NCI-H82 (cell line): ENCODE results near the gene PLCH1.
"Not testable (repeated sequence)": the region's sequence is repeated elsewhere in the genome, so short reads cannot be mapped to it uniquely, and the experiment has no call there.

Experiments used
- DNase-seq: peaks from one replicate; lab custom pipeline; 2025; lab: John Stamatoyannopoulos, UW

PLCH1 gene

GRCh38 chr3:155643581-155644165 is 101.2 kb downstream of the PLCH1 start:
- no peak for DNase-seq

- DNase-seq, result no peak
Observed at GRCh38 chr3:155641956-155642355, 102.9 kb downstream of the PLCH1 start.

GRCh38 chr3:155640098-155640497 is 104.8 kb downstream of the PLCH1 start:
- DNase-seq, result no peak

GRCh38 chr3:155639462-155640055 is 105.3 kb downstream of the PLCH1 start:
- DNase-seq, result no peak

DNA sequence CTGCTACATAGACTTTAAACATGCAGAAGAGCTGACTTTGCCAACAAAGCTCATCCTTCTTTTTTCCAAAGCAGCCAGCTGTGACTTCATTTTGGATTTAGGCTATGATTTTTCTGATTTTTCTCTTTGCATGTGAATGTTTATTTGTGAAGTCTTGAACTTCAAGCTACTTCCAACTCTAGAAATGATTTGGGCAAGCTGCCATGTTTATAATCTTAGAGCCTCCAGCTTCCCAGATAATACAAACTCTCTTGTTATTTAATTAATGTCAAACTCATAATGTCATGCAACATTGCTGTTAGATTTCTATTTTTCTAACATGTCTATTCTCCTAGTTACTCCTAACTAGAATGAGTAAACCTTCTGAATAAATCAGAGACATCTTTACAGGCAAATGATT is 106.4 kb downstream of the PLCH1 start:
- DNase-seq, result not testable (repeated sequence)

GRCh38 chr3:155637567-155637966 is 107.3 kb downstream of the PLCH1 start:
- no peak for DNase-seq

DNA sequence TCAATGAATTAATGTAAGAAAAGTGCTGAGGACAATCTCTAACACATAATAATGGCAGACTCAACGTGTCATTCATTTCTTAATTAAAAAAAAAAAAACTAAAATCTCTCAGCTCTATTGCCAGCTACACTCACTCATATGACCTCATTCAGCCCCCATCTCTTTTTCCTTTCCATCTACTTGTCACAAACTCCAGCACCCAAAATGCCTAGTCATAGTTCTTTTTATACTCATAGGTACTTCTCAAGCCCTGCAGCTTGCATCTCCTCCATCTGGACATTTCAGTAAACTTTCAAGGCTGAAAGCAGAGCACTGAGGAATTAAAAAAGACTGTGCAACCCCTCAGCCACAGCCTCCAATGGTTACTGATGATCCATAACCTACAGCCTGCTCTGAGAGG is 109.8 kb downstream of the PLCH1 start:
- no peak for DNase-seq

- no peak for DNase-seq
Observed at GRCh38 chr3:155634121-155634719, 110.7 kb downstream of the PLCH1 start.

- no peak for DNase-seq
Observed at GRCh38 chr3:155631323-155632019, 113.4 kb downstream of the PLCH1 start.

GRCh38 chr3:155629556-155629955 is 115.3 kb downstream of the PLCH1 start:
- no peak for DNase-seq

DNA sequence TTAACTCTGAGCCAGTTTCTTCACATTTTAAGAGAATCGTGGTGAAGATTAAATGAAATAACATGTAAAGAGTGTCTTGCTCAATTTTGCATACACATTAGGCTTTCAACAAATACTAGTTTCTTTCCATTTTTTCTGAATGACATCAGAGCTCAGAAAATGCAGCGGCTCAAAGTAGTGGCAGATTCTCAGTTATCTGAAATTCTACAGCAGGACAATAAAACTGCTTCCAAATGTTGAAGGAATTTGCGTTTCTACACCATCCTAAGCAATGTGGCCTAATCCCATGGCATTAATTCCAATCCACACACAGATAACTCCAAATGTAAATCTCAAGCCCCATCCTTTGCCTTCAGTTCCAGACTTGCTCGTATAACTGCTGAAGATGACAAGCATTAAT is 115.8 kb downstream of the PLCH1 start:
- DNase-seq, result no peak

DNA sequence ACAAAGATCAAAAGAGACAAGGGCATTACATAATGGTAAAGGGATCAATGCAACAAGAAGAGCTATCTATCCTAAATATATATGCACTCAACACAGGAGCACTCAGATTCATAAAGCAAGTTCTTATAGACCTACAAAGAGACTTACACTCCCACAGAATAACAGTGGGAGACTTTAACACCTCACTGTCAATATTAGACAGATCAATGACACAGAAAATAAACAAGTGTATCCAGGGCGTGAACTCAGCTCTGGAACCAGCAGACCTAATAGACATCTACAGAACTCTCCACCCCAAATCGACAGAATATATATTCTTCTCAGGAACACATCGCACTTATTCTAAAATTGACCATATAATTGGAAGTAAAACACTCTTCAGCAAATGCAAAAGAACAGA is 122.2 kb downstream of the PLCH1 start:
- not testable (repeated sequence) for DNase-seq

GRCh38 chr3:155620552-155620951 is 124.3 kb downstream of the PLCH1 start:
- not testable (repeated sequence) for DNase-seq

DNA sequence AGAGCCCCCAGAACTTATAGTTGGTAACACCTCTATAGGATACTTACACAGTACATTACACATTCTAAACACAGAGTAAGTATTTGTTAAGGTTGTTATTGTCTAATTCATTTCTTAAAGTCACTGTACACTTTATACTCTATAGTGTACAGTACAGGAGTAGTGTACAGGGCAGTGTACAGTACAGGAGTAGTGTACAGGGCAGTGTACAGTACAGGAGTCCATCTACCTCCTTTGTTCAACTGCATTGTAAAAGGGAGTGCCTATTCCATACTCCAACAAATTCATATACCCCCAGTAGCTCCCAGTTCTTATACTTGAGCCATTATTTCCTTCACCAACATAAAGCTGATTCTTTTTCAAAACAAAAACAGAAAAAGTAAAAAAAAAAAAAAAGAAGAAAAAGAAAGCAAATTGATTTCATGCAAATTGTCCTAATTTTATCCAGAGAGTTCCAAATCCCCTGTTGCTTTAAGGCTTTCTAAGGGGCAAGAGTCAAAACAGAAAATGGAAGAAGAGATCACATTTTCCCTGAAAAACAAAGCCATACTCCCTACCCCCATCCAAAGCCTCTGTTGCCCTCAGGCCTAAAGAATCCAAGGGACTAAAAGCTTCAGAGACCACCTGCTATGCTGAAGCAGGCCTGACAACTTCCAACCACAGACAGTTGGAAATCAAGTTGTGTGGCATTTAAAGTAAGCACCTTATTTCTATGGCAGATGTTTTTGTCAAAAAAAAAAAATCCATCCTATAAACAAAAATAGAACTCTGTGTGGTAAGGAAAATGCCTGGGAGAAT is 125.6 kb downstream of the PLCH1 start:
- no peak for DNase-seq

- DNase-seq, result no peak
Observed at GRCh38 chr3:155618543-155618942, 126.3 kb downstream of the PLCH1 start.

- DNase-seq, result no peak
Observed at GRCh38 chr3:155617346-155617925, 127.4 kb downstream of the PLCH1 start.

GRCh38 chr3:155615141-155615540 is 129.7 kb downstream of the PLCH1 start:
- DNase-seq, result not testable (repeated sequence)

DNA sequence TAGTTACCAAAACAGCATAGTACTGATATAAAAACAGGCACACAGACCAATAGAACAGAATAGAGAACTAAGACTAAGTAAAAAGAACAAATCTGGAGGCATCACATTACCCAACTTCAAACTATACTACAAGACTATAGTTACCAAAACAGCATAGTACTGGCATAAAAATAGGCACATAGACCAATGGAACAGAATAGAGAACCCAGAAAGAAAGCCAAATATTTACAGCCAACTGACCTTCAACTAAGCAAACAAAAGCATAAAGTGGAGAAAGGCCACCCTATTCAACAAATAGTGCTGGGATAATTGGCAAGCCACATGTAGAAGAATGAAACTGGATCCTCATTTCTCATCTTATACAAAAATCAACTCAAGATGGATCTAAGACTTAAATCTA is 130.5 kb downstream of the PLCH1 start:
- not testable (repeated sequence) for DNase-seq

- DNase-seq, result no peak
Observed at GRCh38 chr3:155611456-155611855, 133.4 kb downstream of the PLCH1 start.

GRCh38 chr3:155609586-155609985 is 135.3 kb downstream of the PLCH1 start:
- no peak for DNase-seq

- DNase-seq, result no peak
Observed at GRCh38 chr3:155608228-155608920, 136.5 kb downstream of the PLCH1 start.
